ENCODE results near the gene CXXC5.

Gene CXXC5

GRCh38 chr5:139682016-139682975 lies 34.1 kb downstream of the CXXC5 start:
- no peak for DNase-seq

GRCh38 chr5:139683295-139684271 lies 35.4 kb downstream of the CXXC5 start:
- no peak for DNase-seq

DNA sequence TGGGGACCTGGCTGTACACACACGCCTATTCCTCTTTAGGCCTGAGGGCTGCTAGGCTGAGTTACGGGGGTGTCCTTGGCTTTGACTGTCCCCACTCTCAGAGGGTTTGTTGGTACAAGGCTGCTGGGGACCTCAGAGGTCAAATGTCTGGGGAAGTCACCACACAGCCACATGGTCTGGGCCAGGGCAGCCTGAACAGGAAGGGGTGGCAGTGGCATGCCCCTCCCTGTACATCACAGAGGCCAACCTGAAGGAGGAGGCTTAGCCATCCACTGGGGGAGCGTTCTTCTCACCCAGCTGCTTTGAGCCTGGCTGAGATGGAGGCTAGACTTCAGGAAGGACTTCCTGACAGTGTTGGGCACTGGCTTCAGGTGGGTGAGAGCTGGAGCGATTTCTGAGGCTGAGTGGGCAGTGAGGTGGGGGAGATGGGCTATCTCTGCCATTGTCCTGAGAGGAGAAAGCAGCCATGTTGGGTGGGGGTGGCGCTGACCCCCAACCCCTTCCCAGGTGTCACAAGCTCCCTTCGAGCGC lies 36.3 kb downstream of the CXXC5 start:
- no peak for DNase-seq

DNA sequence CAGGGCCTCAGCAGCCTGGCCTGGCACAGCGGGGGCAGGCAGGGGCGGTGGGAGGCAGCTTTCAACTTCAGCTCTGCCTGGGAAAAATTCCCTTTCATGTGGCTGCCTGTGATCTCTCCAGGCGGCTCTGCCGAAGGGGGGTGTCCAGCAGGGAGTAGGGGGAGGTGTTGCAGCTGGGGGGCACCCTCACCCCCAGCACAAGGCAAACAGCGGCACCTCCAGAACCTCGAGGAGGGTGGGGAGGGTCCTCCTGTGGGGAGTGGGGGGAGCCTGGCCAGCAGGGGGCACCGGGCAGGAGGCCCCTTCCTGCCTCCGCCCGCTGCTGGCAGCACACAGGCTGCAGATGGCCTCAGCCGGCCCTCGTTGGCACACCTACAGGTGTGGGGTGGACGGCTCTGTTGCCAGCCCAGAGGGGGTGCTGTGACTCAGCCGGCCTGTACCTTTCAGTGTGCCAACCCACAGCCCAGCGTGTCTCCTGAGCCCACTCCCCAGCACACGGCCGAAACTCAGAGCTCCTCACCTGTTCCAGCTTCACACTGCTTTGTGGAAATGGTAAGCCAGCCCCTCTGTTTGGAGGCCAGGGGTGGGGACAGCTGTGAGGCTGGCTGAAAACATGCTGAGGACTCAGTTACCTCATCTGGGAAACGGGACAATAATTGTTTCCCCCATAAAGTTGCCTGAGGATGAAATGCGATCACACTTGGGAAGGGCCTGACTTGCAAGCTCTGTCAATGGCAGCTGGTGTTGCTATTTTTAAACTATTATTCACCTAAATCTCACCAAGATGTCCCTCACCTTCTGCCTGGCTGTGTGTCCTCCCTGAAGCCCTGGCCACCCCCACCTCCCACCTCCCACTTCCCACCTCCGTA lies 37.0 kb downstream of the CXXC5 start:
- no peak for DNase-seq

DNA sequence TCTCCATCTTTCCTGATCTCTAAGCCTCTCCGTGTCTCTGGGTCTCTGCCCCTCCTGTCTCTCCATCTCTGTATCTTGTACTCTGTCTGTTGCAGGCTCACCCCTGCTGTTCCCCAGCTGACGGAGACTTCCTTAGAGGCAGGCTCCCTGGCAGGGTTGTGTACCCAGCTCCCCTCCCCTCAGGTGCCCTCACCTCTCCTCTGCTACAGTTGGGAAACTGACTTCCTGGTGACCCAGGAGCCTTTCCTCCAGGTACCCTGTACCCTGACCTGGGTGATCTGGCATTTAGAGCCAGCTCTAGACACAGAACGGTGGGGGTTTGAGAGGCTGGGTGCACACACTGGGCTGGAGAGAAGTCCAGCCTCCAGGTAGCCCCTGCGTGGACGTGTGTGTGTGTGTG lies 37.7 kb downstream of the CXXC5 start:
- no peak for DNase-seq

- DNase-seq = no peak
These were observed 38.2 kb downstream of the CXXC5 start for GRCh38 chr5:139686356-139686705.

- no peak for DNase-seq
These were observed 38.7 kb downstream of the CXXC5 start for GRCh38 chr5:139686706-139687441.

- DNase-seq = no peak
These were observed 39.5 kb downstream of the CXXC5 start for GRCh38 chr5:139687656-139688055.

DNA sequence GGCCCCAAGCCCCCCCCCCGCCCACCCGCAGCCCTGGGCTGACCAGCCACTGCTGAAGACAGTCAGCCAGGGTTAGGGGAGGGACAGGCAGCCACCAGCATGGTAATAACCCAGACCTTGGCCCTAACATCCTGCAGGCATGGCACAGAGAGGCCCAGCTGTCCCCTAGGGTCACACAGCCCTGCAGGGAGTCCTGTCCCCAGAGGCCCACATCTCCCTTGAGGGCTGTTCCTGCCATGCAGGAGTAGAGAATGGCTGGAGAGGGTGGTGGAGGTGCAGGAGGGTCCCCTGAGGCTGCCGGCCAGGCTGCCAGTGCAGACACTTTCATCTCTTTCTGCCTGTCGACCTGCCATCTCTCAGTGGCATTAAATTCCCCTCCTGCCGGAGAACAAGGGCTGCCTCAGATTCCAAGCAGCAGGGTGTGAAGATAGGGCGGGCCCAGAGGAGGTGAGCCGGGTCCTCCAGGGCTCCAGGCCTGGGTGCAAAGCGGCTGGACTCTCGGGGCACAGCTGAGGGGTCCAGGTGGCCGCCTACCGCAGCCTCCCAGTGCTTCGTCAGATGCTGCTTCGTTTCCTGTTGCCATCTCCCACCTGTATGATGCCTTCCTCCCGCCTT lies 40.0 kb downstream of the CXXC5 start:
- no peak for DNase-seq

GRCh38 chr5:139688751-139689372 lies 40.7 kb downstream of the CXXC5 start:
- DNase-seq = no peak

DNA sequence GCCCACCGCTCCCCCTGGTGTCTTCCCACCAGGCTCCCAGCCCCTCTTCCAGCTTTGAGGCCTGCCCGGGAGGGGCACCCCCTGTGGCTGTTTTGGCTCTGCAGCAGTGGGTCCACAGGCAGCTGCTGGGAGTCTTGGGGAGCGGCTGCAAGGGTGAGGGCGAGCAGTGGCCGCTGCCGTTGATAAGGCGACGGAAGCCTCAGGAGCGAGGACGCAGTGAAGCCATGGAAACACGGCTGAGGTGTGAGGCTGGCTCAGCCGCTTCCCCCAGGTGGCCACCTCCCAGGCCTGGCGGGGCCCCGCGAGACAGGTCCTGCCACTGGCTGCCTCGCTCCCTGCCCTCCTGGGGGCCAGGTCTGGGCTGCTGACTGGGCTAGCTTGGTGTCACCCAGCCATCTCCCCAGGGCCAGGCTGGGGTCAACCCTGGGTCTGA lies 41.5 kb downstream of the CXXC5 start:
- DNase-seq = no peak

DNA sequence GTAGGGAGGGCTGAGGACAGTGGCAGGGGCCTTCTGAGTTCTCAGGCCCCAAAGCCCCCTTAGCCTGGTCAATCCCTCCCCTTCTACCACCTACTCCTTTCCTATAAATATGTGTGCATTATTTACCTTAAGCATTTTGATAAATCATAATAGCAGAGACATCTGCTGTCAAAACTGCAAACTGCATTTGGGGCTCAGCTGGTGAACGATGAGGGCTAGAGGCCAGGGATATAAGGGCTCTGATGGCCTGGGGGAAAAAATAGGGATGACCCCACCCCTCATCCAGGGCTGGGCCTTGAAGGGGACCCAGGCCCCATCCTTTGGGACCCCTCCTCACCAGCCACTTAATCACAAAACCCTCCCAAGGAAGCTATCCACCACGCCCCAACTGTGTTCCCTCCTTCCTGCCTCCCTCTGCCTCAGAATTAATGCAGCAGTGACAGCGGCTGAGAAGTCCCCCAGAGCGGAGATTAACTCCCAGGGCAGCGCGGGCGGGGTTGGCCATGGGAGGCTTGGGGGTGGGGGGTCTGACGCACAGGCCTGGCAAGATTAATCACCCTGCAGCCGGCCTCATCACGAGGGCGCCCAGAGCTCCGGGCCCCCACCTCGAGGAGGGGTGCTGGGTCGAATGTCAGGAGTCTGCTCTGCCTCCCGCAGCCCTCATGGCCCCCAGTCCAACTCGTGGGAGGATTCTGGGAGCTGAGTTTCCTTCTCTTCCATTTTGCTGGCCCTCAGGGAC lies 42.1 kb downstream of the CXXC5 start:
- DNase-seq = peak in 2 of 6 experiments; percentile 13 to 15

GRCh38 chr5:139690803-139691629 lies 42.9 kb downstream of the CXXC5 start:
- DNase-seq = no peak

DNA sequence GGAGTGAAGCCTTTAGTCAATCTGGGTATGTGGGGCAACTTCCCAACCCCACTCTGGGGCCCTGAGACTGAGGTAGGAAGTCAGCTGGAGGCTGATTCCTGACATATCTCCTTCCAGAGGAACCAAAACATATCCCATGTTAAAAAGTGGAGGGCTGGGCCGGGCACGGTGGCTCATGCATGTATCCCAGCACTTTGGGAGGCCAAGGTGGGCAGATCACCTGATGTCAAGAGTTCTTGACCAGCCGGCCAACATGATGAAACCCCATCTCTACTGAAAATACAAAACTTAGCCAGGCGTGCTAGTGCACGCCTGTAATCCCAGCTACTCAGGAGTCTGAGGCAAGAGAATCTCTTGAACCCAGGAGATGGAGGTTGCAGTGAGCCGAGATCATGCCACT lies 44.0 kb downstream of the CXXC5 start:
- DNase-seq = no peak

DNA sequence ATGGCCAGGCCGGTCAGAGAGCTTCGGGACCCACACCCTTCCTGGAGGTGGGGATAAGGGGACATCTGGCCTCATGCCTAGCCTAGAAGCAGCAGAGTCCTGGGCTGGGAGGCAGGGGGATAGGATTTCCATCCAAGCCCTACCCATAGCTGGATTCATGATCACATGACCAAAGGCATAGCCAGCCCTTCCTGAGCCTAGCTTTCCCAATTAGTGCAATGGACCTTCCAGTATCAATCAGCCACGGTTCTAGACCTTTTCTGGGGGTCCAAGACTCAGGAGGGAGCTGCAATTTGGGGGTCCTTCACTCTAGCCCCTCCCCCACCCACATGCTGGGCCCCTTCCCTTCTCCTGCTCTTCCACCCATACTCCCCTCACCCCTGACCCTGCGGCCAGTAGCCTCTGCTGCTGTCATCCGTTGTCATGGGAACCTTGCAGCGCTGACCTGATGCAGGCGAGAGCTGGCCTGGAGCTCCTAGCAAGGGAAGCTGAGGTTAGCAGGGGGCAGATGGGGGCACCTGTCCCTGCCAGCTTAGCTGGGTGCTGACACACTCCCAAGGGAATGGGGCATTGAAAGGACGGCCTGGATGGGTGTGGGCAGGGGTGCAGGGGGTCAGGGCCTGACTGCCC lies 44.6 kb downstream of the CXXC5 start:
- DNase-seq = no peak

DNA sequence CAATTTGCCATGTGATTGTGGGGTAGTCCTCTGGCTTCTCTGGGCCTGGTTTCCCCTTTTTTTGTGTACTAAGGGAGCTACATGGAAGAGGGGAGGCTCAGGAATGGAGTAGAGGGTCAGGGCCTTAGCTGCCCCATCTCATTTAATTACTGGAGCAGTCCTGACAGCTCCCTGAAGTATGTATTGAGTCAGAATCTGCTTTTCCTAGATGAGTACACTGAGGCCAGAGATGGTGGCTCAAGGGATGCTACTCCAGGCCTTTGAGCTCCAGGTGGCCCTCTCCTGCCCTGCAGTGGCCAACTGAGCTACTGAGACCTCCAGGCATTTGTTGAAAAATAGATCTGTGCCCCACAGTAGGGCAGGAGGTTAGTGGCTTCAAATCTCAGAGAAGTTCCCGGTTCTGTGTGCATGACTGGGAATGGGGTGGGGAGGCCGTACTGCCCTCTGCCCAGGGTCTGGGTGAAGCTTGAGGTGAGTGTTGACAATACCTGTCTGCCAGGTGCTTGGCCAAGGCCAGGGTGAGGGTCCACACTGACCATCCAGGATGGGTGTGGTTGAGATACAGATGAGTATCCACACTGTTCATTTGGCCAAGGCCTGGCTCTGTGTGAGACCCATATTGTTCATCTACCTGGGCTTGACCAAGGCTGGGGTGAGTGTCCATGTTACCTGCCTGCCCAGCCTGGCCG lies 45.7 kb downstream of the CXXC5 start:
- DNase-seq = no peak

DNA sequence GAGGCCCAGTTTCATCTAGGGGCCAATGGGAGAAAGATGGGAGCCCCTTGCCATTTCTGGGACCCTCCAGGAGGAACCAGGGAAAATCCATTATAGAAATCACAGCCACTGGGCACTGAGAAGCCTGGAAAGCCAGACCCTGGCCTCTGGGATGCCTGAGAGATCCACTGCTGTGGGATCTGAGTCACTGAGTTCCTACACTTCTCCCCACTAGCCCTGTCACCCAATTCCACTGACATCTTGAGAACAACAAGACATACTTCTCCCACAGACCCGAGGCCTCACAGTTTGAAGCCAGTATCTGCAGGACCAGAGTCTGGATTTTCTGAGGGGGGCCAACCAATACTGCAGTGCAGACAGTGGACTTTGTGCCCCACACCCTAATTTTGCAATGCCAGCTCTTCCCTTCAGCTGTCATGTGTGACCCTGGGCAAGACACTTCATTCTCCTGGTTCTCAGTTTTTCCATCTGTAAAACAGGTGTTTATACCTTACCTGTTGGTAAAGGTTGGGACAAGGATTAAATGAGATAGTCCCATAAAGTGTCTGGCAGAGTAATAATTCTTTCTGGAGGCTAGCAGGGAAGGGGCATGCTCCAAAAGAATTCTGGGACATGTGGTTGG lies 46.5 kb downstream of the CXXC5 start:
- no peak for DNase-seq

Data from stimulated activated naive CD4-positive, alpha-beta T cell (primary cell).